NCI-H1436 treated with DMSO at 0.1 percent for 48 hours (cell line): ENCODE data around the gene MIA2.
"Not testable (repeated sequence)": the region's sequence is repeated elsewhere in the genome, so short reads cannot be mapped to it uniquely, and the experiment has no call there.

ENCODE experiments used
- DNase-seq: peaks from one replicate; lab custom pipeline; 2025; lab: John Stamatoyannopoulos, UW

MIA2 gene

GRCh38 chr14:39341126-39341525, 107.4 kb downstream of the MIA2 start:
- not testable (repeated sequence) for DNase-seq

- no peak for DNase-seq
Measured at GRCh38 chr14:39342768-39343167, 109.1 kb downstream of the MIA2 start.

- no peak for DNase-seq
Measured at GRCh38 chr14:39343614-39344013, 109.9 kb downstream of the MIA2 start.

- no peak for DNase-seq
Measured at GRCh38 chr14:39350866-39351265, 117.2 kb downstream of the MIA2 start.

- no peak for DNase-seq
Measured at GRCh38 chr14:39351708-39352107, 118.0 kb downstream of the MIA2 start.

GRCh38 chr14:39359069-39359468, 125.4 kb downstream of the MIA2 start:
- not testable (repeated sequence) for DNase-seq

- no peak for DNase-seq
Measured at GRCh38 chr14:39360316-39360715, 126.6 kb downstream of the MIA2 start.

- not testable (repeated sequence) for DNase-seq
Measured at GRCh38 chr14:39361556-39361955, 127.8 kb downstream of the MIA2 start.

GRCh38 chr14:39364509-39364908, 130.8 kb downstream of the MIA2 start:
- DNase-seq = no peak

GRCh38 chr14:39365354-39365753, 131.6 kb downstream of the MIA2 start:
- no peak for DNase-seq

GRCh38 chr14:39366460-39367386, 133.0 kb downstream of the MIA2 start:
- DNase-seq = no peak

- DNase-seq = no peak
Measured at GRCh38 chr14:39367387-39367751, 133.7 kb downstream of the MIA2 start.

GRCh38 chr14:39368261-39368959, 134.7 kb downstream of the MIA2 start:
- DNase-seq = peak; percentile 44

GRCh38 chr14:39369029-39369428, 135.3 kb downstream of the MIA2 start:
- DNase-seq = no peak

GRCh38 chr14:39370415-39370814, 136.7 kb downstream of the MIA2 start:
- DNase-seq = no peak

- DNase-seq = no peak
Measured at GRCh38 chr14:39372656-39373055, 138.9 kb downstream of the MIA2 start.

GRCh38 chr14:39374851-39375250, 141.1 kb downstream of the MIA2 start:
- DNase-seq = no peak

- DNase-seq = no peak
Measured at GRCh38 chr14:39376667-39377403, 143.1 kb downstream of the MIA2 start.

GRCh38 chr14:39381366-39381765, 147.7 kb downstream of the MIA2 start:
- DNase-seq = no peak

- DNase-seq = no peak
Measured at GRCh38 chr14:39382463-39382862, 148.7 kb downstream of the MIA2 start.

GRCh38 chr14:39383026-39383660, 149.4 kb downstream of the MIA2 start:
- DNase-seq = no peak

- no peak for DNase-seq
Measured at GRCh38 chr14:39383741-39384140, 150.0 kb downstream of the MIA2 start.
